GM19328 (cell line): ENCODE data around the gene PRR20B.
"Not testable (repeated sequence)": the region's sequence is repeated elsewhere in the genome, so short reads cannot be mapped to it uniquely, and the experiment has no call there.

Source experiments
- ATAC-seq: cut with Tn5 transposase; IDR thresholded peaks from one replicate; pipeline ENCODE4 v1.9.1; 2021; ENCODE audit warnings: mild to moderate bottlenecking, moderate library complexity; ENCODE audit not compliant: unreplicated experiment

Gene PRR20B

GRCh38 chr13:57147188-57147587, at the start of gene PRR20B:
PRR20B (plus strand) TSS chr13:57147488; CDS start chr13:57147875, 387 bp downstream.
- ATAC-seq, result not testable (repeated sequence)

GRCh38 chr13:57114945-57115344, 32.3 kb upstream of the PRR20B start:
- ATAC-seq, result no peak

- no peak for ATAC-seq
These were observed 23.6 kb upstream of the PRR20B start for GRCh38 chr13:57123681-57124080.

GRCh38 chr13:57128909-57129308, 18.4 kb upstream of the PRR20B start:
- no peak for ATAC-seq

- no peak for ATAC-seq
These were observed 11.2 kb upstream of the PRR20B start for GRCh38 chr13:57136093-57136492.

GRCh38 chr13:57137585-57137984, 9.7 kb upstream of the PRR20B start:
- no peak for ATAC-seq

- ATAC-seq, result no peak
These were observed 8.3 kb upstream of the PRR20B start for GRCh38 chr13:57138988-57139387.

GRCh38 chr13:57139781-57140180, 7.5 kb upstream of the PRR20B start:
- ATAC-seq, result not testable (repeated sequence)

GRCh38 chr13:57140235-57140968, 6.9 kb upstream of the PRR20B start, which contains the start of gene PRR20A:
PRR20A (plus strand) TSS chr13:57140918; CDS start chr13:57141305, 387 bp downstream.
- not testable (repeated sequence) for ATAC-seq

GRCh38 chr13:57148106-57148505, 818 bp downstream of the PRR20B start:
- not testable (repeated sequence) for ATAC-seq

GRCh38 chr13:57153761-57154160, 6.5 kb downstream of the PRR20B start, which contains the start of gene PRR20C:
PRR20C (plus strand) TSS chr13:57154061; CDS start chr13:57154448, 387 bp downstream.
- ATAC-seq, result not testable (repeated sequence)

- not testable (repeated sequence) for ATAC-seq
These were observed 13.0 kb downstream of the PRR20B start, which contains the start of gene PRR20D for GRCh38 chr13:57160332-57160731. PRR20D (plus strand) TSS chr13:57160632; CDS start chr13:57161019, 387 bp downstream.

GRCh38 chr13:57166897-57167296, 19.6 kb downstream of the PRR20B start, which contains the start of gene PRR20E:
PRR20E (plus strand) TSS chr13:57167197; CDS start chr13:57167584, 387 bp downstream.
- ATAC-seq, result not testable (repeated sequence)

GRCh38 chr13:57191667-57192066, 44.4 kb downstream of the PRR20B start:
- no peak for ATAC-seq
